ENCODE results near the gene ZNF462. TPM values are rescaled to one million over a fixed set of nuclear protein-coding genes. Genes with fewer than 3 reads are reported as not detected.

The ZNF462 gene
- total and polyA plus RNA-seq, 2 of the 4 experiments (the other 2 are of a cell fraction) = 6.1 to 18.8 TPM

GRCh38 chr9:107007402-107007801 lies 144.4 kb downstream of the ZNF462 start:
- Histone ChIP-seq H2BK5ac (ENCODE audit: low read depth, low read length, poor library complexity, severe bottlenecking) (no peak overlapping the region), H3K4me1 (ENCODE audit: control insufficient read depth, insufficient read depth, low read length) (no peaks in the 10 kb centered on the region), H4K8ac (ENCODE audit: low read depth in 2 of 2, low read length in 2 of 2) (no peak overlapping the region), H2AFZ (replicated peaks; ENCODE audit: low read length, poor library complexity) (no peak overlapping the region), H3K4ac (ENCODE audit: low read depth, low read length) (no peak overlapping the region), H2BK20ac (ENCODE audit: low read depth, low read length) (no peak overlapping the region), H2AK5ac (ENCODE audit: low read depth, low read length) (no peak overlapping the region), H3K9me3 (ENCODE audit: control insufficient read depth, insufficient read depth, low read length) (no peaks in the 10 kb centered on the region), H3K9ac (ENCODE audit: low read depth, low read length) (no peak overlapping the region), H3K79me1 (ENCODE audit: low read depth in 1 of 2, low read length in 2 of 2) (no peaks in the 10 kb centered on the region), H3K18ac (ENCODE audit: low read depth, low read length) (no peak overlapping the region), H2BK120ac (ENCODE audit: low read depth, low read length) (no peak overlapping the region), H3K27me3 (ENCODE audit: control insufficient read depth, insufficient read depth, low read length) (no peaks in the 10 kb centered on the region), H2AK9ac (replicated peaks; ENCODE audit: low read depth, low read length, poor library complexity) (no peak overlapping the region), H3K4me2 (ENCODE audit: low read depth, low read length) (no peak overlapping the region), H4K5ac (ENCODE audit: low read depth, low read length) (no peak overlapping the region), H3K9me1 (ENCODE audit: insufficient read depth, low read length) (no peaks in the 10 kb centered on the region), H3K56ac (ENCODE audit: extremely low read depth, insufficient read depth, low read length) (no peak overlapping the region), H4K91ac (ENCODE audit: insufficient read depth, low read depth, low read length) (no peak overlapping the region), H3K23ac (ENCODE audit: low read depth, low read length) (no peak overlapping the region), H3K36me3 (ENCODE audit: control insufficient read depth, insufficient read depth, low read length) (peaks cover 39% of the 10 kb centered on the region), H3K14ac (replicated peaks; ENCODE audit: low read depth, low read length) (no peak overlapping the region), H3K27ac (ENCODE audit: insufficient read depth, low read length) (no peak overlapping the region), H3K4me3 (ENCODE audit: insufficient read depth, low read depth, low read length) (no peak overlapping the region), H2BK15ac (ENCODE audit: low read depth, low read length) (no peak overlapping the region), H4K20me1 (ENCODE audit: insufficient read depth, low read length) (no peaks in the 10 kb centered on the region)
- POLR2A ChIA-PET (ENCODE audit: unreplicated experiment) = no interaction called here
- intact Hi-C loops (cut with micrococcal nuclease) (no loop called here), dilution Hi-C loops (cut with HindIII; ENCODE audit: low sequenced_read_pairs, unreplicated experiment) (no loop called here), in situ Hi-C loops (cut with MboI; ENCODE audit: low sequenced_read_pairs) (no loop called here)
- BruUV-seq (replicated peaks) = no TSS peak
- CTCF ChIA-PET = no interaction called here
- no peak for ATAC-seq (ENCODE audit: low read depth)
- TF ChIP-seq SMC3 (IDR thresholded peaks at IDR 0.05; ENCODE audit: low read depth, low read length) = no peak
- TF ChIP-seq FOS (IDR thresholded peaks at IDR 0.05; ENCODE audit: low read depth, low read length) = no peak
- TF ChIP-seq, protein P1, sequence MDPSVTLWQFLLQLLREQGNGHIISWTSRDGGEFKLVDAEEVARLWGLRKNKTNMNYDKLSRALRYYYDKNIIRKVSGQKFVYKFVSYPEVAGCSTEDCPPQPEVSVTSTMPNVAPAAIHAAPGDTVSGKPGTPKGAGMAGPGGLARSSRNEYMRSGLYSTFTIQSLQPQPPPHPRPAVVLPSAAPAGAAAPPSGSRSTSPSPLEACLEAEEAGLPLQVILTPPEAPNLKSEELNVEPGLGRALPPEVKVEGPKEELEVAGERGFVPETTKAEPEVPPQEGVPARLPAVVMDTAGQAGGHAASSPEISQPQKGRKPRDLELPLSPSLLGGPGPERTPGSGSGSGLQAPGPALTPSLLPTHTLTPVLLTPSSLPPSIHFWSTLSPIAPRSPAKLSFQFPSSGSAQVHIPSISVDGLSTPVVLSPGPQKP (IDR thresholded peaks at IDR 0.05; ENCODE audit: borderline replicate concordance, low read depth, low read length) = no peak
- no peak for TF ChIP-seq MXI1 (IDR thresholded peaks at IDR 0.05; ENCODE audit: borderline replicate concordance, low read depth, low read length)
- no peak for TF ChIP-seq CHD1 (IDR thresholded peaks at IDR 0.05; ENCODE audit: low read depth, low read length)
- TF ChIP-seq MAFK (IDR thresholded peaks at IDR 0.05; ENCODE audit: low read depth, low read length) = no peak
- TF ChIP-seq POLR2A (IDR thresholded peaks at IDR 0.05; ENCODE audit: low read depth, low read length) = no peak
- WGBS, 2 experiments (ENCODE audit: extremely low coverage in 2 of 2, insufficient read length in 1 of 2) = no CpG with 5 or more reads among the region's 6 CpGs
- no peak for DNase-seq
